Measurements from ENCODE around the gene OLFM3. TPM values are rescaled to one million over a fixed set of nuclear protein-coding genes. Genes with fewer than 3 reads are reported as not detected.

OLFM3 gene
- total and polyA plus RNA-seq, 9 donors: 0.33 TPM; not detected in 8

GRCh38 chr1:101756411-101756810, 240.3 kb downstream of the OLFM3 start:
- DNase-seq: no peak
- TF ChIP-seq EP300 (IDR thresholded peaks at IDR 0.05): no peak
- intact Hi-C loops (cut with DNase I): no loop called here
- 46 to 56% (median 49%) methylated on average over 2 of the region's 2 CpGs for WGBS, 3 donors
- Histone ChIP-seq H3K4me3 (no peak overlapping the region), H3K36me3 (no peaks in the 10 kb centered on the region), H3K27ac (no peak overlapping the region), H3K27me3 (no peaks in the 10 kb centered on the region), H3K9me3 (no peaks in the 10 kb centered on the region), H3K4me1 (ENCODE audit: insufficient read depth) (no peaks in the 10 kb centered on the region)

Small RNAs within 50 kb of the gene (small RNA-seq; reads per million reads assigned to genes)
- gene RNU6-352P: not detected
